ENCODE measurements around the gene TNK2. TPM values are rescaled to one million over a fixed set of nuclear protein-coding genes. Genes with fewer than 3 reads are reported as not detected.

The TNK2 gene
- total RNA-seq, 1 donor from 2014 or later = 39.1 TPM

DNA sequence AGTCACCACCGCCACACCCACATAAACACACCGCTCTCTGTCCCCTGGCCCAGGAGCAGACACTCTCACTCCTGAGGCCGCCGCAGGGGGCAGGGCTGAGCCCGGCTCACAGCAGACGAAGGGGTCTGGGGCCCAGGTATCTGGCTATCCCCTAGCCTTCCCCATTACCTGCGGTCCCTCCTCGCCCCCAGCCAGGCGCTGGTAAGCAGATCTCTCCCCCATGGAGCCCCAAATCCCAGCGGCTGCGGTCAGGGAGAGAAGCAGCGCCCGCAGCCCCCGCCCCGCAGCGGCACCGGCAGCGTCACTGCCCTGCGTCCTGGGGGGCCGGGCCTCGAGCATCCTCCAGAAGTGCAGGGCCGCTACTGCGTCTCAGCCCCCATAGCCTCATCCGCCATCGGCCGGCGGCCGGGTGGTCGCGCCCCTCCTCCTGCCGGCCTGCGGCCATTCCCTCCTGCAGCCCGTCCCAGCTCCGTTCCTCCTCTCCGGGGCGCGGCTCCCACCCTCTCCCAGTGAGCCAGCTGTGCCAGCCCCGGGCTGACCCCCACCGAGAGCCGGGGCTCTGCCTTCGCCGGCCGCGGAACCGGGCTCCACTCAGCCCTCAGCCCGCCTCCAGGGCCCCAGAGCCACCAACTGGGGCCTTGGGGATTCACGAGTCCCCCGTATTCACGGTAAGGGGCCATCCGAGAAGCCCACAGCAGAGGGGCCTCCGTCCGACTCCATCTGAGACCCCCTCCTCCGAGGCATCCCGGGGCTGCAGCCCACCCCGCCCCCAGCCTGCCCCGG lies 13.1 kb downstream of the TNK2 start:
- H3K27me3 ChIP-seq (ENCODE audit: insufficient read depth, low read length) = no peaks in the 10 kb centered on the region
- Mint-ChIP-seq H3K4me1 (ENCODE audit: low read depth, unreplicated experiment) (peaks cover 39% of the 10 kb centered on the region), H3K27ac (ENCODE audit: unreplicated experiment) (peak overlapping the region; percentile 81), H3K9me3 (ENCODE audit: unreplicated experiment) (no peaks in the 10 kb centered on the region), H3K4me3 (ENCODE audit: unreplicated experiment) (peak overlapping the region; percentile 93), H3K36me3 (ENCODE audit: low read depth, unreplicated experiment) (no peaks in the 10 kb centered on the region), H3K27me3 (ENCODE audit: low read depth, unreplicated experiment) (no peaks in the 10 kb centered on the region)
- H4K20me1 ChIP-seq (ENCODE audit: insufficient read depth, low read length) = peaks cover 20% of the 10 kb centered on the region
- FAIRE-seq (no peak), DNase-seq (ENCODE audit: low read depth) (no peak)
- H3K79me2 ChIP-seq (ENCODE audit: insufficient read depth, low read length) = peaks cover 61% of the 10 kb centered on the region
- H3K36me3 ChIP-seq (ENCODE audit: insufficient read depth, low read length) = no peaks in the 10 kb centered on the region
- H3K4me3 ChIP-seq (ENCODE audit: insufficient read depth, low read depth, low read length) = peak overlapping the region; percentile 78
- peak overlapping the region; percentile 80 for H3K9ac ChIP-seq (ENCODE audit: low read length)
- no peaks in the 10 kb centered on the region for H3K9me3 ChIP-seq (ENCODE audit: insufficient read depth, low read depth, low read length)
- peak overlapping the region; percentile 100 for H3K4me2 ChIP-seq (ENCODE audit: low read length)
- H3K27ac ChIP-seq (ENCODE audit: low read depth, low read length) = peak overlapping the region; percentile 49
- no peak for TF ChIP-seq EZH2 (IDR thresholded peaks at IDR 0.05; ENCODE audit: insufficient read depth, low read length)
- TF ChIP-seq, protein P1, sequence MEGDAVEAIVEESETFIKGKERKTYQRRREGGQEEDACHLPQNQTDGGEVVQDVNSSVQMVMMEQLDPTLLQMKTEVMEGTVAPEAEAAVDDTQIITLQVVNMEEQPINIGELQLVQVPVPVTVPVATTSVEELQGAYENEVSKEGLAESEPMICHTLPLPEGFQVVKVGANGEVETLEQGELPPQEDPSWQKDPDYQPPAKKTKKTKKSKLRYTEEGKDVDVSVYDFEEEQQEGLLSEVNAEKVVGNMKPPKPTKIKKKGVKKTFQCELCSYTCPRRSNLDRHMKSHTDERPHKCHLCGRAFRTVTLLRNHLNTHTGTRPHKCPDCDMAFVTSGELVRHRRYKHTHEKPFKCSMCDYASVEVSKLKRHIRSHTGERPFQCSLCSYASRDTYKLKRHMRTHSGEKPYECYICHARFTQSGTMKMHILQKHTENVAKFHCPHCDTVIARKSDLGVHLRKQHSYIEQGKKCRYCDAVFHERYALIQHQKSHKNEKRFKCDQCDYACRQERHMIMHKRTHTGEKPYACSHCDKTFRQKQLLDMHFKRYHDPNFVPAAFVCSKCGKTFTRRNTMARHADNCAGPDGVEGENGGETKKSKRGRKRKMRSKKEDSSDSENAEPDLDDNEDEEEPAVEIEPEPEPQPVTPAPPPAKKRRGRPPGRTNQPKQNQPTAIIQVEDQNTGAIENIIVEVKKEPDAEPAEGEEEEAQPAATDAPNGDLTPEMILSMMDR (IDR thresholded peaks at IDR 0.05; ENCODE audit: insufficient read depth, low read depth, low read length) = no peak
- peaks cover 56% of the 10 kb centered on the region for H3K4me1 ChIP-seq (ENCODE audit: insufficient read depth, low read length)
- peak overlapping the region; percentile 84 for H2AFZ ChIP-seq (ENCODE audit: low read depth, low read length)

DNA sequence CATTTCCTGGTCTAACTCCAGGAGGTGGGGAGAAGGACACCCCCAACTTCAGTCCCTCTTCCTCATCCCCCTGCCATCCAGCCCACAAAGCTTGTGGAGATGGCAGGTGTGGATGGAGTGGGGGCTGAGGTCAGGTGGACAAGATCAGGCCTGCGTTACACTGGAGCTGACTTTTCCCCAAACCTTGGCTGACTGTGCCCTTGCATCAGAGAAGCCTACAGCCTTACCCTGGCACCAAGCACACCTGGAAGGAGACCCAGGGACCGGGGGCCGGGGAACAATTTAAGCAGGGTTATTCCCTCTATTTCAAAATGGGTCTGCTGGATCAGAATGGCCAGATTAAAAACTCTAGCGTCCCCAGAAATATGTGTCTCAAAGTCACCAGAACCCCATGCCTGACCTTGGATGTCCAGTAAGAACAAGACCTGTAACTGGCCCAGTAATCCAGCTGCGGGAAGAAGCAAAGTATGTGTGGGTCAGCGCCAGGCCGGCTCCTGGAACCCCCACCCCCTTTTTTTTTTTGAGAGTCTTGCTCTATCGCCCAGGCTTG lies 14.4 kb downstream of the TNK2 start:
- Histone ChIP-seq H3K27ac (ENCODE audit: low read depth, low read length) (no peak overlapping the region), H3K79me2 (ENCODE audit: insufficient read depth, low read length) (peaks cover 64% of the 10 kb centered on the region), H3K27me3 (ENCODE audit: insufficient read depth, low read length) (no peaks in the 10 kb centered on the region), H4K20me1 (ENCODE audit: insufficient read depth, low read length) (peaks cover 20% of the 10 kb centered on the region), H3K9me3 (ENCODE audit: insufficient read depth, low read depth, low read length) (no peaks in the 10 kb centered on the region), H3K4me2 (ENCODE audit: low read length) (peak overlapping the region; percentile 100), H3K9ac (ENCODE audit: low read length) (no peak overlapping the region), H3K4me1 (ENCODE audit: insufficient read depth, low read length) (peaks cover 53% of the 10 kb centered on the region), H2AFZ (ENCODE audit: low read depth, low read length) (no peak overlapping the region), H3K4me3 (ENCODE audit: insufficient read depth, low read depth, low read length) (no peak overlapping the region), H3K36me3 (ENCODE audit: insufficient read depth, low read length) (no peaks in the 10 kb centered on the region)
- DNase-seq (ENCODE audit: low read depth) (no peak), FAIRE-seq (no peak)
- Mint-ChIP-seq H3K4me1 (ENCODE audit: low read depth, unreplicated experiment) (peaks cover 46% of the 10 kb centered on the region), H3K36me3 (ENCODE audit: low read depth, unreplicated experiment) (no peaks in the 10 kb centered on the region), H3K4me3 (ENCODE audit: unreplicated experiment) (peak overlapping the region; percentile 93), H3K9me3 (ENCODE audit: unreplicated experiment) (no peaks in the 10 kb centered on the region), H3K27ac (ENCODE audit: unreplicated experiment) (no peak overlapping the region), H3K27me3 (ENCODE audit: low read depth, unreplicated experiment) (no peaks in the 10 kb centered on the region)
- no peak for TF ChIP-seq EZH2 (IDR thresholded peaks at IDR 0.05; ENCODE audit: insufficient read depth, low read length)
- TF ChIP-seq, protein P1 (IDR thresholded peaks at IDR 0.05; ENCODE audit: insufficient read depth, low read depth, low read length) = no peak

DNA sequence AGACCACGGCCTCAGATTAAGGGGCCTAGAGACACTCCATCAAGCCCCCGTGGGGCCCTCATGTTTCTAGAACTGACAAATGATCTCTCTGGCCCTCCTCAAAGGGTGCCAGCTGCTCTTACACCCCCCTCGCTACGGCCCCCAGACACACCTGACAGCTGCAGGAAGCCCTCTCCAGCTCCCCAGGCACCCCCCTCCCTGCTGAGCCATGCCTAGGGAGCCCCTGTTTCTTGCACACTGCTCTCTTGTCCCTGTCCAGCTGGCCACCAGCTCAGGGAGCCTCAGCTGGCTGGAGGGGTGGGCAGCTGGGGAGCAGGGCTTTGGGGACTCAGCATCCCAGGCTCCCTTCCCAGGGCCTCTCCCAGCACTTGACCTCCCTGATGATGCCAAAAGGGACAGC lies 14.8 kb downstream of the TNK2 start:
- H3K4me1 ChIP-seq (ENCODE audit: insufficient read depth, low read length) = peaks cover 53% of the 10 kb centered on the region
- Mint-ChIP-seq H3K27ac (ENCODE audit: unreplicated experiment) (no peak overlapping the region), H3K36me3 (ENCODE audit: low read depth, unreplicated experiment) (no peaks in the 10 kb centered on the region), H3K4me1 (ENCODE audit: low read depth, unreplicated experiment) (peaks cover 46% of the 10 kb centered on the region), H3K9me3 (ENCODE audit: unreplicated experiment) (no peaks in the 10 kb centered on the region), H3K27me3 (ENCODE audit: low read depth, unreplicated experiment) (no peaks in the 10 kb centered on the region), H3K4me3 (ENCODE audit: unreplicated experiment) (no peak overlapping the region)
- no peaks in the 10 kb centered on the region for H3K9me3 ChIP-seq (ENCODE audit: insufficient read depth, low read depth, low read length)
- H3K9ac ChIP-seq (ENCODE audit: low read length) = peak overlapping the region; percentile 65
- H4K20me1 ChIP-seq (ENCODE audit: insufficient read depth, low read length) = peaks cover 20% of the 10 kb centered on the region
- no peak overlapping the region for H2AFZ ChIP-seq (ENCODE audit: low read depth, low read length)
- no peaks in the 10 kb centered on the region for H3K27me3 ChIP-seq (ENCODE audit: insufficient read depth, low read length)
- H3K36me3 ChIP-seq (ENCODE audit: insufficient read depth, low read length) = no peaks in the 10 kb centered on the region
- H3K4me3 ChIP-seq (ENCODE audit: insufficient read depth, low read depth, low read length) = no peak overlapping the region
- peak overlapping the region; percentile 100 for H3K4me2 ChIP-seq (ENCODE audit: low read length)
- peaks cover 68% of the 10 kb centered on the region for H3K79me2 ChIP-seq (ENCODE audit: insufficient read depth, low read length)
- TF ChIP-seq EZH2 (IDR thresholded peaks at IDR 0.05; ENCODE audit: insufficient read depth, low read length) = no peak
- TF ChIP-seq, protein P1 (IDR thresholded peaks at IDR 0.05; ENCODE audit: insufficient read depth, low read depth, low read length) = no peak
- DNase-seq (ENCODE audit: low read depth) (no peak), FAIRE-seq (no peak)
- no peak overlapping the region for H3K27ac ChIP-seq (ENCODE audit: low read depth, low read length)
